ACHN (cell line): ENCODE data around the gene SEC22A.
"Not testable (repeated sequence)": the region's sequence is repeated elsewhere in the genome, so short reads cannot be mapped to it uniquely, and the experiment has no call there.

ENCODE experiments used
- DNase-seq: peaks from one replicate; pipeline ENCODE4 v3.0.0-alpha.2; 2015
- in situ Hi-C: cut with HindIII; loops from 2 replicates; pipeline ENCODE4 v1.10.0; 2017; ENCODE audit warnings: low sequenced_read_pairs, low pct_ligation_motif_present, low pct_unique_long_range_greater_than_20kb

The SEC22A gene

DNA sequence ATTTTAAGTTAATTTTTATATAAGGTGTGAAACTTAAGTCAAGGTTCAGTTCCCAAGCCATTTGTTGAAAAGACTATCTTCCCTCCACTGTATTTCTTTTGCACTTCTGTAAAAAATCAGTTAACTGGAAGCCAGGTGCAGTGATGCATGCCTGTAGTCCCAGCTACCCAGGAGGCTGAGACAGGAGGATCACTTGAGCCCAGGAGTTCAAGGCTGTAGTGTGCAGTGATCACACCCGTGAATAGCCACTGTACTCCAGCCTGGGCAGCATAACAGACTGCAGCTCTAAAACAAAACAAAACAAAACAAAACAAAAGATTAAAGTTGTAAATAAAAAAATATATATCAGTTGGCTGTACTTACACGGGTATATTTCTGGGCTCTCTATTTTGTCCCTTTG lies 33.1 kb upstream of the SEC22A start:
- in situ Hi-C loops, result no loop called here
- DNase-seq, result no peak

DNA sequence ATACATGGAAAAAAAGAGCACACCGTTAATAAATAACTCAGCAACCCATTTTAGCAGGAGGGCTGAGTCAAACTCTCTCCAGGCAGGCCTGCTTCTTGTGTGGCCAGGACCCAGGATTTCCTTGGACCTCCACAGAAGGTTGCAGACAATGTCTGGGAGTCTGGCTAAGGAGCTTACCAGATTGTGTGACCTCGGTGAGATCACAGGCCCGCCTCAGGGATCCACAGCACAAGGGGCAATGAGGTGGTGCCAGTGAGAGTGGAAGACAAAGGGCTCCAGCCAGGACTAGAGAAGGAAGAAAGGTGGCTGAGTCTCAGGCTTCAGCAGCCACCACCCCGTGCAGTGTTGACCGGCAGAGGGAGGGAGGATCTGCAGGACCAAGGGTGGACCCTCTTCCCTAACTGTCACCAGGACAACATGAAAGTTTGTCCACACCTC lies 32.2 kb upstream of the SEC22A start:
- in situ Hi-C loops, result no loop called here
- peak; percentile 60 for DNase-seq

DNA sequence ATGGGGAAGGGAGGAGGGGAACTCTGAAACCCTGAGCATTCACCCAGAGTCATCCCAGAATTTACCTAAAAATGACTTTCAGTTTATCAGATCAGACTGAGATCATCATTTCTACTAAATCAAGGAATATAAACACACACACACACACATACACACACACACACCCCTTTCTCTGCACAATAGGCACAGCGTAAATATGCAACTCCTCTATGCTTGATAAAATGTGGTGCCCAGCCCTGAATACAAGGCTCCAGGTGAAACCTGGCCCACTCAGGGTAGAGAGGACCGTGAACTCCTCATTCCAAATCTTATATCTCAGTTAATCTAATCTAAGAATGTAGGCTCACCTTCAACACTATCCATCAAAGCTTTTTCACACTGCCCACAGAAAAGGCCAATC lies 31.8 kb upstream of the SEC22A start:
- no peak for DNase-seq
- in situ Hi-C loops, result no loop called here

DNA sequence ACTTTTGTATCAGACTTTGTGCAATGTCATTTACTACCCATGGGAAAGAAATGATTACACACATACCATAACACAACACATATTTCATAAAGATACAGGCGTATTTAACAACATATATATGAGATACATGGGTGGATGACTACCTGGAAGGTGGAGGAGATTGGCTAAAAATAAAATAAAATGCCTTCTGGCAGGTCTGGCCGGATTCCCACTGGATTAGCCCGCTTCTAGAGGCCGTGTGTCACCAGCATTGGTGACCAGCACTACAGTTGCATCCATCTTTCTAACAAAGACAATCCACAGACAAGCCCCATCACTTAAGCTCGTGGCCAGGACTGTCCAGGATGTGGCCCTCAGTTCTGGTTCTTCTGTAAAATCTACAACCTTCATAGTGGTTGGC lies 21.0 kb upstream of the SEC22A start:
- no peak for DNase-seq
- in situ Hi-C loops, result no loop called here

DNA sequence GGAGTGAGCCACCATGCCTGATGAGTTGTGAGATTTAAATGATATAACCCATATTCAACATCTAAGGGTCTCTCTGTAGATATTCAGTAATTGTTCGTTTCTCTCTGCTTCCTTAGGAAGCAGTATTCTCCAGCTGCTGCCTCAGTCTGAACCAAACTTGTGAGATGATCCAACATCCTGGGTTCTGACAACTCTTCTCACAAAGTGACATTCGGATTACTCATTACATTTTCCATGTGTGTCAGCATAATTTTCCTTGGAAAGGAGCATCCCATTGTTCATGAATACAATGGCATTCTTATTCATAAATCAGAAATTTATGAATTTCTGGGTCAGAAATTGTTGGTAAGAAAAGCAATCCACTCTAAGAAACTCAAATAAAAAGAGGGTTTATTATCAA lies 15.0 kb upstream of the SEC22A start:
- in situ Hi-C loops, result no loop called here
- no peak for DNase-seq

DNA sequence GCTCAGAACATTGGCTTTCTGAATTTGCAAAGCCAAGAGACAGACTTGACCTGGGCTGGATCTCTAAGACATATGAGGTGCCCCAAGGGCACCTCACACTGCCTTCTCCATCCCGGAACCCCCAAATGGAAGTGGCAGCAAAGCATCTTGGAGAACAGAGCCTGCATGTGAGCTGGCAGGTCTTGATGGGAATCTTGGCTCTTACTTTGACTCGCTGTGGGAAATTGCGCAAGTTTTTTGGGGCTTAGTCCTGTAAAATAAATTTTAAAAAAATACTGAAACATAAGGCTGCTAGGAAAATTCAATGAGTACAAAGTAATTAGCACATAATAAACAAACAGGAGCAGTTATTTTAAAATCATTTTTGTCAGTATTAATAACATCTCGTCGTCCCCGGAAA lies 13.7 kb upstream of the SEC22A start:
- in situ Hi-C loops, result no loop called here
- no peak for DNase-seq

DNA sequence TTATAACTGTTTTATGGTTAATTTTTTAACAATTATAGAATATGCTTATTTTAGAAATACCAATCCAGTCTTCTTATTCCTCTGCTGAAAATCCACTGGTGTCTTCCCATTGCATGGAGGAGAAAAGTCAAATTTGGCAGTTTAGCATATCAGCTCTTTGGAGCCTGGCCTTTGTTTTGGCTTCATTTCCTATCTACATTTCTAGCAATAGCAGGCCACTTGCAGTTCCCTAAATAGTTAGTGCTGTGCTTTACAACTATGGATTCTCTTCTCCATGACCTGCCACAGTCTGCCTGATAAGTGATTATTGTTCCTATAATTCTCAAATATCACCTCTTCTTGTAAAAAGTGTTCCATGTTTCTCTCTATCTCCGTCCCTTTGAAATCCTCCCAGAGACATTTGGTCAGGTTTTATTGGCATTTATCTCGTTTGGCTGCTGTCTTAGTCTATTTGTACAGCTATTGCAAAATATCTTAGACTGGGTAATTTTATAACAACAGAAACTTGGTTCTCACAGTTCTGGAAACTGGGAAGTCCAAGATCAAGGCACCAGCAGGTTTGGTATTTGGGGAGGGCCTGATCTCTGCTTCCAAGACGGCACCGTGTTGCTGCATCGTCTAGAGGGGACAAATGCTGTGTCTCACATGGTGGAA lies 8.2 kb upstream of the SEC22A start:
- in situ Hi-C loops, result no loop called here
- no peak for DNase-seq

DNA sequence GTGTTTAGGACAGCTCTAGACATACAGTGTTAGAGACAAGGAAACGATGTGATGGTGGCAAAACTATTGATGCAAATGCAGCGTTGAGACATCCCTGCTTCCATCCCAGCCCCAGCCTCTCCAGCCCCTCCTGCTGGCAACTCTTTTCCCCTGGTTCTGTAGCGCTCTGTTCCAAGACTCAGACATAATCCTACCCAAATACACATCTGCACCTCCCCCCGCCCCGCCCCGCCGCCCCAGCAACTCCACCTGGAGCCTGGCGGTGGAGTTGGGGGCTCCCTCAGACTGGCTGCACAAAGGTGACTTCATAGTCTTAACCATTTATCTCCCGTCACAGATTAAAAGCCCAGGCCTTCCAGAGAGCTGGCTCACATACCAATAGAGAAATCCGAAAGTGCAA lies 7.2 kb upstream of the SEC22A start:
- in situ Hi-C loops, result no loop called here
- DNase-seq, result no peak

DNA sequence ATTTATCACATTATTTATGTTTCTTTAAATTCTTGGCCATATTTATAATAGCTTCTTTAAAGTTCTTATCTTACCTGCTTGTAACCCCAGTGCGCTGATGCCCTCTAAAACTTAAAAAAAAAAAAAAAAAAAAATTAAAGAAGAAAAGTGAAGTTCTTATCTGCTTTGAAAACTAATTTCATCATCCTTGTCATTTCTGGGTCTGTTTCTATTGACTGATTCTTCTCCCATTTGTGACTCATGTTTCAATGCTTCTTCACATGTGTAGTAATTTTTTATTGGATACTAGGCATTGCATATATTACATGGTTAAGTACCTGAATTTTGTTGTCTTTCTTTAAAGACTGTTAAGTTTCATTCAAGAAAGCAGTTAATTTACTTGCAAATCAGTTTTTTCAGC lies 3.4 kb upstream of the SEC22A start:
- DNase-seq, result no peak
- in situ Hi-C loops, result no loop called here

DNA sequence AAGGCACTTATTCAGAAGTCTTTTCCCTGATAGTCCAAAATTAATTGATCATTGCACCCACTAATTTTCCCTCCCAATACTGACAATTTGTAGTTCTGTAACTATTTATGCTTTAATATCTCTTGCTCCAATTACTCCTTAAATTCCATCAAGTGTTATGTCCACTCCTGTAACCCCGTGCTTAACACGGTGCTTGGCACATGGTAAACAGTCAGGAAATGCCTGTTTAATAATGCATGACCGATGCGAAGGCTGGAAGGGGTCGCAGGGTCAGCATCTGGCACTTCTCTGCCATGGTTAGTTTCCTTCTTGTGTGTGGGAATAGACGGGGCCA lies 553 bp upstream of the SEC22A start:
- in situ Hi-C loops, result no loop called here
- no peak for DNase-seq

DNA sequence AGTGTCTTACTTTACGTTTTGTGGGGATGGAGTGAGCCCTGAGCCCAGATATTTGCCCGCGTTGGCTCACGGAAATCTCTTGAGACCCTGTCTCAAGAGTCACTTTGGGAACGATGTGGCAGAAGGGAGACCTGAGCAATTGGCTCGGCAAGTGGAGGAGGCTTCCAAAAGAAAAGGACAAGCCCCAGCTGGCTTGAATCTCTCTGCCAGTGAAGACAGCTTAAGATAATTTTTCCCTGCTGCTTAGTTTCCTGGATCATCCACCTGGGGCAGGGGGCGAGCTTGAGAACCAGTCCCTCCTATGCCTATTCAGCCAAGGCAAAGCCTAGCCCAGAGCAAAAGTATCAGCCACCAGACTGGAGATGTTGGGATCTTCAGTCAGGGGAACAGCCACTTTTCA lies 708 bp downstream of the SEC22A start:
- in situ Hi-C loops, result no loop called here
- DNase-seq, result peak; percentile 7

DNA sequence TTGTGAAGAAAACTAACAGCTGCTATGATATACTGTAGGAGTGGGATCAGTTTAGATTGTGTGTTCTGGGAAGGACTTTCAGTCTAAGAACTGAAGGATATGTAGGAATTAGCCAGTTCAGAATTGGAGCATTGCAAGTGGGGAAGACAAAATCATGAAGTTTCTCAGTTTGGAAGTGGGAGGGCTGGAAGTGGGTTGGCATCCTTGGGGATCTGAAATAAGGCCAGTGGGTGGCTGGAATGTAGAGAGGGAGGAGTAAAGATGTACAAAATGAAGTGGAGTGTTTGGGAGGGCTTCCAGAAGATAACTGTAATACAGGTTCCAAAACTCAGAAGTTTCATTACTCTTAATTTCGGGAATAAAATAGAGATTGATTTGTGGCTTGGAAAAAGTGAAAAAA lies 17.2 kb downstream of the SEC22A start:
- no peak for DNase-seq
- in situ Hi-C loops, result no loop called here

DNA sequence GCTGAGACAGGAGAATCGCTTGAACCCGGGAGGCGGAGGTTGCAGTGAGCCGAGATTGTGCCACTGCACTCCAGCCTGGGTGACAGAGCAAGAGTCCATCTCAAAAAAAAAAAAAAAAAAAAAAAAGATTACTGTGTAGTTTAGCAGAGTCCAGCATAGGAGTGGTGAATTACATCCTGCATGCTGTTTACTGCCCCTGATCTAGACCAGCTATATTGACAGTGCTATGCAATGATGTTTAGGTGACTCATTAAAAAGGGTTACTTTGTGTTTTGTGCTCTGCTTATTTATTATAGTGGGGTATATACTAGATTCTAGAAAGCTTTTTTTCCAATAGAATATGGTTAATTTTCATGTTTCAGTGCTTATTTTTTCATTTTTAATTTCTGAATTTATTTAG lies 19.6 kb downstream of the SEC22A start:
- in situ Hi-C loops, DNase-seq: not testable (repeated sequence)

DNA sequence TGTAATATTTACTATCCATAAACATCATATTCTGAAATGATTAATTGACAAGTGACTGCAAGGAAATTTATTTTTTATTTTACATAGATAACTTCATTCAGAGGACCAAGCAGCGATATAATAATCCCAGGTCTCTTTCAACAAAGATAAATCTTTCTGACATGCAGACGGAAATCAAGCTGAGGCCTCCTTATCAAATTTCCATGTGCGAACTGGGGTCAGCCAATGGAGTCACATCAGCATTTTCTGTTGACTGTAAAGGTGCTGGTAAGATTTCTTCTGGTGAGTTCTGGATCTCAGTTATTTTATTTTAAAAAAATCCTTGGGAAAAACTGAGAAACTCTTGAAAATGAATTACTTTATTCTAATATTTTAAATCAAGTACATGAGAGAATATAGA lies 23.3 kb downstream of the SEC22A start:
- in situ Hi-C loops, result no loop called here
- no peak for DNase-seq

DNA sequence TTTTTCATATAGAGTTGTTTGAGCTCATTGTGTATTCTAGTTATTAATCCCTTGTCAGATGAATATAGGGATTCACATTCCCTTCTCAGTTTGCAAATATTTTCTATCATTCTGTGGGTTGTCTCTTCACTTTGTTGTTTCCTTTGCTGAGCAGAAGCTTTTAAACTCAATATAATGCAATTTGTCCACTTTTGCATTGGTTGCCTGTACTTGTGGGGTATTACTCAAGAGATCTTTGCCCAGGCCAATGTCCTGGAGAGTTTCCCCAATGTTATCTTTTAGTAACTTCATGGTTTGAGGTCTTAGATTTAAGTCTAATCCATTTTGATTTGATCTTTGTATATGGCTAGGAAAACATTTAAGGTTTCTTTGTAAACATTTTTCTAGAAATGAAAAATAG lies 24.8 kb downstream of the SEC22A start:
- in situ Hi-C loops, result no loop called here
- no peak for DNase-seq

DNA sequence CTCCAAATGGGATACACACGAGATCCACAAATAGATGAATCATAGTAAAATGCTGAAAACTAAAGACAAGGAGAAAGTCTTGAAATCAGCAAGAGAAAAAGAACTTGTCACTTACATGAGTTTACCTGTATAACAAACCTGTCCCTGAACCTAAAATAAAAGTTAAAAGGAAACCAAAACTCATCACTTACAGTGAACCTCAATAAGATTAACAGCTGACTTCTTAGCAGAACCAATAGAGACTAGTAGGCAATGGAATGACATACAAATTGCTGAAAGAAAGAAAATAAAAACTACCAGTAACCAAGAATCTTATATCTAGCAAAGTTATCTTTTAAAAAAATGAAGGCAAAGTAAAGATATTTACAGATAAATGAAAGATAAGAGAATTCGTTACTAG lies 27.4 kb downstream of the SEC22A start:
- peak; percentile 1 for DNase-seq
- in situ Hi-C loops, result no loop called here

DNA sequence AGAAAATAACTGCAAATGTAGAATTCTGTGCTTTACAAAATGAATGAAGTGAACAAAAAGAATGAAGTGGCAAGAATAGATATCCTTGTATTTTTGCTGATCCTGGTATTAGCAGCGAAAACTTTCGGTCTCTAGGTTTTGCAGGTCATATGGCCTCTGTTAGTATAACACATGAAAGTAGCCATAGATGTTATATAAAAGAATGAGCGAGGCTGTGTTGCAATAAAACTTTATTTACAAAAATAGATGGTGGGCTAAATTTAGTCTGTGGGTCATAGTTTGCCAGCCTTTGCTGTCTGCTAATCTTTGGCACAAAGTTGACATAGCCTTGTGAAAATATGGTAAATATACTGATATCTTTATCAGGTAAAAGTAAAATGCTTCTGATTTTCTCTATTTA lies 35.2 kb downstream of the SEC22A start:
- DNase-seq, result no peak
- in situ Hi-C loops, result no loop called here

DNA sequence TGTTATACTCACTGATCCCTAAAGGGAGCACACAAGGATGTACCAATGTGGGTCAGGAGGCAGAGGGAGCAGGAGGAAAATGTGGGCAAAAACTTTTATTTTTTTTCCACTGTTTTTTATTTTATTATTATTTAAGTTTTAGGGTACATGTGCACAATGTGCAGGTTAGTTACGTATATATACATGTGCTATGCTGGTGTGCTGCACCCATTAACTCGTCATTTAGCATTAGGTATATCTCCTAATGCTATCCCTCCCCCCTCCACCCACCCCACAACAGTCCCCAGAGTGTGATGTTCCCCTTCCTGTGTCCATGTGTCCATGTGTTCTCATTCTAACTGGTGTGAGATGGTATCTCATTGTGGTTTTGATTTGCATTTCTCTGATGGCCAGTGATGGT lies 37.4 kb downstream of the SEC22A start:
- DNase-seq, result not testable (repeated sequence)

DNA sequence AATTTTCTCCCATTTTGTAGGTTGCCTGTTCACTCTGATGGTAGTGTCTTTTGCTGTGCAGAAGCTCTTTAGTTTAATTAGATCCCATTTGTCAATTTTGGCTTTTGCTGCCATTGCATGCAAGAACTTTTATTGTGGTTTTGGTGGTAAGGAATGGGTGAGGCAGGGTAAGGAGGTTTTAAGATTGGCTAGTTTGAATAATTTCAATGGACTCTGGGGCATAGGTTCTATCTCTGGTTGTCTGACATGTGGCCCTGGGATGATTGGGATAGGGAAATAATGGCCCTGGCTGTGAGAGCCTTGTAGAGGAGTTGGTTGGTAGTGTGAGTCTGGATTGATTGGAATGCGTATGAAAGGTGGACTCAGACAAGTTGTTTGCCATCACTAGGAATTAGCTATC lies 38.0 kb downstream of the SEC22A start:
- no peak for DNase-seq
- in situ Hi-C loops, result no loop called here

More for the DNA sequence above, 37.4 kb downstream of the SEC22A start:
- in situ Hi-C loops, result not testable (repeated sequence)

DNA sequence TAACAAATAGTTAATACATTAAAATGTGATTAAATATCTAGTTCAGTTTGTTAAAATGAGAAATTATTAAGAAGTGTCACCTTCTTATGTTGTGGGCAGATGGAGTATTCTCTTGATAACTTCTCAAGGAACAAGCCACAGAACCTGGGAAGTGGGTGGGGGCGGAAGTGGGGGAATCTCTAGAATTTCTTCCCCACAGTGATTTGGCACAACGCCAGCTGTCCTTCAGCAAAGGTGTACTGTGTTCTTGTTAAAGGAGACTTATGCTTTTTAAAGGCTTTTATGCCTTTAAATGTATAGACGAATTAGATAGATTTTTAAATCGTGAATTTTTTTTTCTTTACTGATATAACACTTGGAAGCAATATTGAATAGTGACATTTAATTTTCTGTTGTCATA lies 42.4 kb downstream of the SEC22A start:
- in situ Hi-C loops, result no loop called here
- DNase-seq, result no peak

DNA sequence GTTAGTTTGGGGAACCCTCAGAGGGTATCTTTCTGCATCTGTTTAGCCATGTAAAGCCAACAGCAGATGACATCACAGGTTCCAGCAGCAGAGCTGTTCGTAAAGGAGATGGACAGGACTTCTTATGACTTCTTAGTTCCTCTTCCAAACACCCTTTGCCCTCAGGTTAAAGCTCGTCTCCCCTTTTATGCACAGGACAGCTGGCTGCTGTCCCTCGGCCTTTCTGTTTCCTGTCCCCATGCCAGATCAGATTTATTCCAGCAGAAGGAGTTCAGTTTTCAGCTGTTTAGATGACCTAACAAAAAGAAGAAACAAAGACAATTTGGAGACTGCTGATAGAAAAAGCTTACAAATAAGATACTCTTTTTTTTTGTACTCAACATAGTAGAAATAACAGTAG lies 45.1 kb downstream of the SEC22A start:
- DNase-seq, result no peak
- in situ Hi-C loops, result no loop called here
